Activated gamma-delta T cell (primary cell): ENCODE measurements around the gene DMRTB1.
A peak's percentile ranks its signal among the peaks of the same experiment; 100 is the strongest.

Source experiments
- DNase-seq: peaks from one replicate; lab custom pipeline; 2025; lab: John Stamatoyannopoulos, UW

DMRTB1 gene

GRCh38 chr1:53485478-53486394 lies 26.5 kb downstream of the DMRTB1 start:
- peak; percentile 43 for DNase-seq

DNA sequence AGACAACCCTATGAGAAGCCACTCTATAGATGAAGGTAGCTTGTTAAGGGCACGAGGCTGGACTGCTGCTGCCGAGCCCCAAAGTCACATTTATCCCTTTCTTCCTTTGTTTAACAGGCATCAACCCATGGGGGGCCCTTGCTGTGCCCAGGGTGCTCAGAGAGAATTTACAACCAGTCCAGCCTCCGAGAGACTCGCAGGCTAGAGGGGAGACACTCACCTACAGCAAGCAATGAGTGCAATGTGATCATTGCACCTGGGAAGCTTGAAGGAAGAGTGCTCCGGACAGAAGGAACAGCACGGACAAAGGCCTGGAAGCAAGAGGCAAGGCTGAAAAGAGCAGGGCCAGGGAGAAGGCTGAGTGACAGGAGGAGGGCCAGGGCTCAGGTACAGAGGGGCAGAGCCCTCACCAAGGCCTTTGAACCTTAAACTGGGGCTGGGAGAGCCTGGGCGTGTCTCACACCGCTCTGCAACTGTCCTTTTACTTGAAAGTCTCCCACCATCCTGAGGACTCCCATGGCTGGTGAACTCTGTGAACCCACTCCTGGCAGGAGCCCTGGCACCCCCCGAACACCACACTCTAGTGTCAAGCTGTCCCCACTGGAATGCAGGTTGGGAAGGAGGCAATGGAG lies 27.3 kb downstream of the DMRTB1 start:
- DNase-seq, result no peak

DNA sequence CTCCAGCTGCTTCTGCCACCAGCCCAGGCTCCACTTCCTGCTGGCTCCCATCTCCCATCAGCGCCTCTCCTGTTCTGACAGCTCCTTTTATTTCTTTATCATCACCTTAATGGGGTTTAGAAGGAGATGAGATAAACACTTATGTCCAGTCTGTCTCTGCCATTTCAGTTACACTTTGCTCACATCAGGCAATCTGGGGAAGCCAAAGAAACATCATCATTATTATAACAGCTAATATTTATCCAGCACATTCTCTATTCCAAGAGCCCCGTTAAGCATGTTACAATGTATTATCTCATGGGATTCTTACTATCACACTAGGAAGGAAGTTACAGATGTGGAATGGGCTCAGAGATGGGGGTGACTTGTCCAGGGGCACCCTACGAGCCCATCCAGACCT lies 31.2 kb downstream of the DMRTB1 start:
- no peak for DNase-seq

GRCh38 chr1:53495633-53496345 lies 36.6 kb downstream of the DMRTB1 start:
- no peak for DNase-seq

- no peak for DNase-seq
Observed at GRCh38 chr1:53498555-53499131, 39.4 kb downstream of the DMRTB1 start.

GRCh38 chr1:53499257-53500203 lies 40.3 kb downstream of the DMRTB1 start:
- DNase-seq, result no peak

- DNase-seq, result no peak
Observed at GRCh38 chr1:53500204-53501064, 41.2 kb downstream of the DMRTB1 start.

DNA sequence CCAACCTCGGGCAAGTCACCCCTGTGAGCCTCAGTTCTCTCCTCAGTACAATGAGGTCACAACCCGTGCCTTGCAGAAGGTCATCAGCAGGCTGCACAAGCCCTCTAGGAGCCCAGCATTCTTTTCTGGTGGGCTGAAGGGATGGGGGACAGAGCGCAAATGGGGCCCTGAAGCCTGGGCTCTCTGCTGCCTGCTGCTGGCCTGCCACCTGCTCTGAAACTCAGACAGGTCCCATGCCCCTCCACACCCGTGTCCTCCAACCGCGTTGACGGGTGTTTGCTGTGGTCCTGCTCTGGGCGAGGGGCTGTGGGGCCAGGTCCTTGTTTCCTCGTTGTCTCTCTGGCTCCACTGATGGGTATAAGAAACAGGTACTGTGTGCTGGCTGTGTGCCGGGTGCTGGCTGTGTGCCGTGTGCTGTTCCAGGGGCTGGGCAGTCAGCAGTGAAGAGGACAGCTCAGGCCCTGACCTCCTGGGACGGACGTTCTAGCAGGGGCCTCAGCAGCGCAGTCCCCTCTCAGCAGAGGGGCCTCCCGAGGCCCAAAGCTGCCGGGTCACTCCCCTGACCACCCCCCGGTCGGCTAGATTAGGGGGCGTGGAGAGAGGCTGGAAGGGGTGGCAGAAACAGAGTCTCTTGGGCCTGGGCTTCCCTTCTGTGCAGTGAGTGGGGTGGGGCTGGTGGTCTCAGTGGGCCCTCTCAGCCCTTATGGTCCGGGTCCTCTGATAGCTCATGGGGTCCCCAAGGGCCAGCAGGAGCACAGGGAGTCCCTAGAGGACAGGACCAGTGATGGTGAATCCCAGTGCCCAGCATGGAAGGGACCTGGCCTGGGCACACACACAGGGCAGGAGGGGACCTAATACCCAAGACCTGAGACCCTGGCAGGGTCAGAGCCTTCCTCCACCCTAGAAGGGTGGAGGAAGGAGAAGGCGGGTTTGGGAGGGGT lies 42.1 kb downstream of the DMRTB1 start:
- DNase-seq, result no peak

DNA sequence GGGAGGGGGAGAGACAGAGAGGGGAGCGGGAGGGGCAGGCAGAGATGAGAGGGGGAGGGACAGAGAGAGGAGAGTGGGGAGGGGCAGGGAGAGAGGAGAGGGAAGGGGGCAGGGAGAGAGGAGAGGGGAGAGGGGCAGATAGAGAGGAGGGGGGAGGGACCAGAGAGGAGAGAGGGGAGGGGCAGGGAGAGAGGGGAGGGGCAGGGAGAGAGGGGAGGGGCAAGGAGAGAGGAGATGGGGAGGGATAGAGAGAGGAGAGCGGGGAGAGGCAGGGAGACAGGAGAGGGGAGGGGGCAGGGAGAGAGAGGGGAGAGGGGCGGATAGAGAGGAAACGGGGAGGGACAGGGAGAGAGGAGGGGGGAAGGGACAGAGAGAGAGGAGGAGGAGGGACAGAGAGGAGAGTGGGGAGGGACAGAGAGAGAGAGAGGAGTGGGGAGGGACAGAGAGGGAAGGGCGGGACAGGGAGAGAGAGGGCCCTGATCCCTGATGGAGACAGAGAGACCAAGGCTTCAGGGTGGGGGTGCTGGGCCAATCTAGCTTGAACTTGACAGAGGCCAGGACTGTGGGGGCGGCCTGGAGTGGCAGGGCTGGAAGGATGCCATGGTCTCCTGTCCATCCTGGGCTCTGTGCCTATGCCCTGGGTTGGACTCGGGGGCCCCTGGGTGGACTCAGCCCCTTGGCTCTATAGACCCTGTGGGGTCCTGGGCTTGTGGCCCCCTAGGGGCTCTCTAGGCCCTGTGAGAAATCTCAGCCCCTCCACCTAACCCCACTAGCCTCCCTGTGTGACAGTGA lies 43.6 kb downstream of the DMRTB1 start:
- DNase-seq, result no peak

DNA sequence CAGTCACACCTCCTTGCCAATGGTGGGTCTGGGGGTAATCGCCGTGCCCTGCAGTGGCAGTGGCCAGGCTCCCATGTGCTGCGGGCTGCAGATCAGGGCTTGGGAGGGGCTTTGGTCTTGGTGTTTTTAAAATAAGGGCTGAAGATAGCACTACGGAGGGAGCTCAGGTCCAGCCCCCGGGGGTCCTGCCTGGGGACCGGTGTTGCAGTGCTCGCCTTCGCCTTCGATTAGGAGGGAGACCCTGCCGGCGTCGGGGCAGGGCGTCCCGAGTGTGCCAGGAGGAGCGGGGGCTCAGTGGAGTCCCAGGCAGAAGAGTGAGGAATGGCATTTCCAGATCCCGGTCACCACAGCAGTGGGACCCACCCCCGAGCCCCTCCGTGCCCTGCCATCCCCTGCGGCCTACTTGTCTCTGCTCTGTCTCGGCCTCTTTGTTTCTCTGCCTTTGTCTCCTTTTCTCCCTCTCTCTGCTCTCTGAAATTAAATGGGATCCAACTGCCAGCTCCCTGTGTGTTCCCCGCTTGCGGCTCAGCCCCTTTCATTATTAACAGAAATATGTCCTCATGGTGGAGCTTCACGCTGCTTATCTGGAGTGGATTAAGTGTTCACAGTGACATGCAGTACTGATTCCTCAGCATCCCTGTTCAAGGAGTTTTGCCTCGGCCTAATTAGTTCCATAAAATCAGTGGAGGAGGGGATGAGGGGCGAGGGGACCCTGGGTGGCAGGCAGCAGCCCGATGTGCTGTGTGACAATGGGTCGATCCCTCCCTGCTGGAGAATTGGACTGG lies 44.4 kb downstream of the DMRTB1 start:
- DNase-seq, result no peak

GRCh38 chr1:53504901-53505300 lies 45.7 kb downstream of the DMRTB1 start:
- no peak for DNase-seq

DNA sequence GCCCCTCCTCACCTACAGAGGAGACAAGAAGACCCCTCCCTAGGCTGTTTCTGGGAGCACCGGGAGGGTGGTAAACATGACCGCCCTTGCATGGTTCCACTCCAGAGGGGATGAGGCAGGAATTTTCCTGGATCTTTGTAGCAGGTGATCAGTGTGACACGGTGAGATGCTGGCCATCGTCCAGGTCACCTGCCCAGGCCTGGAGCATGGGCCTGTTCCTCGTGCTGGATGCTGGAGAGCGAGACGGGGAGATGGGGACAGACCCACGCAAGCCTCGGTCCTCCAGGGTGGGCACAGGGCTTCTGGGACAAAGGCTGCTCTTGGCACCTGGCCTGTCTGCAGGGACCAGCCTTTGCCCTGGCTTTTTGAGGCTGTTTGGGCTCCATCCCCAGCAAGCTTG lies 46.2 kb downstream of the DMRTB1 start:
- no peak for DNase-seq

DNA sequence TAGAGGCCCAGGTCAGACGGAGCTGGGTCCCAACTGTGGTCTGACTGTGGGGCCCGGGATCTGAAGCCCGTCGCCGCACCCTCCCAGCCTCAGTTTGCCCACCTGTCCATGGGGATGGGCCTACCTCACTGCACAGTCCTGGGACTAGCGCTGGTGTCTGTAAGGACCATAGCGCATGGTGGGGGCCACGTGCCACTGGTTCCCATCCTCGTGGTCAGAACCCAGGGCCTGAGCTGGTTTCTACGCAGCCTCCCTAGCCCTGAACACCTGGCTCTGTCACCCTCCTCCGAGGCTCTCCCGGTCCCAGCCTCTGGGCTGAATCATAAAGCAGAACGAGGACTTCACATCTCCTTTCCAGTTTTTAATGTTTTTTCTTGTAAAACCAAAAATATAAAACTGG lies 46.7 kb downstream of the DMRTB1 start:
- no peak for DNase-seq

GRCh38 chr1:53506355-53507050 lies 47.3 kb downstream of the DMRTB1 start:
- no peak for DNase-seq

GRCh38 chr1:53507116-53507820 lies 48.1 kb downstream of the DMRTB1 start:
- DNase-seq, result no peak
